IMR-90 (cell line): ENCODE results near the gene TMEM271.

Experiments
- CHD1 ChIP-seq: IDR thresholded peaks from 2 replicates; pipeline ENCODE4 v1.6.1; 2012; ENCODE audit warnings: low read depth, low read length, improper control_type of control experiment
- CTCF ChIP-seq: conservative IDR thresholded peaks from 2 replicates; pipeline ENCODE4 v1.5.1; 2012; ENCODE audit warnings: mild to moderate bottlenecking, low read depth, low read length, improper control_type of control experiment
- POLR2A ChIP-seq: IDR thresholded peaks from 2 replicates; pipeline ENCODE4 v1.6.1; 2012; ENCODE audit warnings: mild to moderate bottlenecking, low read depth, low read length
- RAD21 ChIP-seq: IDR thresholded peaks from 2 replicates; pipeline ENCODE4 v1.6.1; 2012; ENCODE audit warnings: low read length, improper control_type of control experiment
- RCOR1 ChIP-seq: IDR thresholded peaks from 2 replicates; pipeline ENCODE4 v1.6.1; 2012; ENCODE audit warnings: mild to moderate bottlenecking, low read length, improper control_type of control experiment; ENCODE audit not compliant: insufficient replicate concordance
- RFX5 ChIP-seq: IDR thresholded peaks from 2 replicates; pipeline ENCODE4 v1.8.0; 2012; ENCODE audit warnings: low read depth, mild to moderate bottlenecking, low read length, moderate library complexity
- USF2 ChIP-seq: fragments of 150-350 bp; IDR thresholded peaks from 2 replicates; pipeline ENCODE4 v1.6.1; 2017; ENCODE audit warnings: mild to moderate bottlenecking, antibody characterized with exemption, low read length, low read depth

GRCh38 chr4:526971-527460, 49.1 kb downstream of the TMEM271 start:
- no peak for TF ChIP-seq CTCF
- TF ChIP-seq POLR2A: no peak
- no peak for TF ChIP-seq CHD1
- no peak for TF ChIP-seq RAD21
- no peak for TF ChIP-seq RFX5
- TF ChIP-seq RCOR1: no peak
- TF ChIP-seq USF2: no peak
